GM12878 (cell line): ENCODE results near the gene VASH2. TPM values are rescaled to one million over a fixed set of nuclear protein-coding genes. Genes with fewer than 3 reads are reported as not detected.

Experiments used
- ATAC-seq: fragments of 200-7000 bp; cut with Tn5 transposase; 3 replicates; pipeline ENCODE4 v1.9.1; 2020; ENCODE audit warnings: mild to moderate bottlenecking, moderate library complexity
- BruUV-seq: library from RNA; stranded (reverse); fragments of 400-500 nt; replicated peaks from 2 replicates; lab custom pipeline; 2021; lab: Mats Ljungman, UMichigan
- CTCF ChIA-PET: fragments of 300-600 bp; sonication (Branson Sonifier 250); formaldehyde crosslinking; extraction: SDS; loops from one replicate; lab custom pipeline; 2021; ENCODE audit warnings: inconsistent platforms; lab: Yijun Ruan, JAX
- POLR2A ChIA-PET: fragments of 350-600 bp; formaldehyde crosslinking; extraction: SDS; loops from one replicate; lab custom pipeline; 2021; ENCODE audit warnings: inconsistent platforms; lab: Charles Lee
- RAD21 ChIA-PET: fragments of 300-600 bp; sonication (Branson Sonifier 250); formaldehyde crosslinking; loops from one replicate; lab custom pipeline; 2023; ENCODE audit warnings: antibody characterized with exemption; ENCODE audit not compliant: unreplicated experiment; lab: Charles Lee
- SMC1A ChIA-PET: fragments of 300-600 bp; sonication (Branson Sonifier 250); formaldehyde crosslinking; loops from one replicate; lab custom pipeline; 2023; ENCODE audit not compliant: unreplicated experiment, uncharacterized antibody; lab: Charles Lee
- DNase-seq: peaks from one replicate; pipeline ENCODE4 v3.0.0-alpha.2; 2011; ENCODE audit warnings: low read depth, low spot score
- FAIRE-seq: peaks from 3 replicates; lab custom pipeline; 2011; peaks lifted over from hg19 to GRCh38; lab: Jason Lieb, UNC
- H2AFZ ChIP-seq: 2 replicates; pipeline ENCODE4 v1.6.0; 2011; ENCODE audit warnings: low read depth, low read length, control low read depth; ENCODE audit not compliant: control insufficient read depth
- H3K27ac ChIP-seq: 2 replicates; pipeline ENCODE4 v1.5.1; 2011; ENCODE audit warnings: control low read depth; ENCODE audit not compliant: control insufficient read depth, insufficient read depth
- H3K27me3 ChIP-seq, 2 experiments: replicated peaks in 1 of 2; 2 replicates each; pipeline versions ENCODE4 v1.6.0 to v1.6.1; 2011; ENCODE audit warnings: low read length in 1 of 2; ENCODE audit not compliant: control insufficient read depth in 2 of 2, insufficient read depth in 2 of 2
- H3K36me3 ChIP-seq, 2 experiments: 2 replicates each; pipeline ENCODE4 v1.5.1; 2011; ENCODE audit warnings: low read length in 1 of 2; ENCODE audit not compliant: control insufficient read depth in 2 of 2, insufficient read depth in 2 of 2
- H3K4me1 ChIP-seq: 2 replicates; pipeline ENCODE4 v1.6.1; 2011; ENCODE audit warnings: mild to moderate bottlenecking, low read length, moderate library complexity, mixed read lengths; ENCODE audit not compliant: control insufficient read depth, insufficient read depth
- H3K4me2 ChIP-seq: 2 replicates; pipeline ENCODE4 v1.6.0; 2011; ENCODE audit warnings: control low read depth; ENCODE audit not compliant: control insufficient read depth, insufficient read depth
- H3K4me3 ChIP-seq: fragments of 200-600 bp; sonication (generic); 2 replicates; pipeline ENCODE4 v1.5.1; 2016
- H3K79me2 ChIP-seq: 2 replicates; pipeline ENCODE4 v1.6.0; 2011; ENCODE audit warnings: low read length; ENCODE audit not compliant: control insufficient read depth, insufficient read depth
- H3K9ac ChIP-seq: 2 replicates; pipeline ENCODE4 v1.8.0; 2011; ENCODE audit warnings: low read length, control low read depth, mixed read lengths; ENCODE audit not compliant: control insufficient read depth, insufficient read depth
- H3K9me3 ChIP-seq: replicated peaks from 3 replicates; pipeline ENCODE4 v1.5.1; 2011; ENCODE audit warnings: mild to moderate bottlenecking, low read length; ENCODE audit not compliant: control insufficient read depth, insufficient read depth
- H4K20me1 ChIP-seq: 2 replicates; pipeline ENCODE4 v1.6.0; 2011; ENCODE audit not compliant: control insufficient read depth, insufficient read depth
- EGR1 ChIP-seq, 2 experiments: IDR thresholded peaks; 1 replicate in 1 of 2; 2 replicates in 1 of 2; pipeline ENCODE4 v1.6.1; 2011 to 2012; ENCODE audit warnings: low read depth in 2 of 2, low read length in 2 of 2, borderline replicate concordance in 1 of 2, mild to moderate bottlenecking in 1 of 2, moderate library complexity in 1 of 2
- MTA2 ChIP-seq: fragments of 450-650 bp; IDR thresholded peaks from 2 replicates; pipeline ENCODE4 v1.6.1; 2016; ENCODE audit warnings: low read depth, mild to moderate bottlenecking, moderate library complexity
- MYC ChIP-seq: IDR thresholded peaks from 2 replicates; pipeline ENCODE4 v1.6.1; 2011; ENCODE audit warnings: mild to moderate bottlenecking, low read length, moderate library complexity, inconsistent platforms; ENCODE audit not compliant: insufficient read depth, insufficient replicate concordance, insufficient read length, severe bottlenecking
- NR2C1 ChIP-seq: fragments of 450-650 bp; IDR thresholded peaks from 2 replicates; pipeline ENCODE4 v1.6.1; 2017; ENCODE audit warnings: antibody characterized with exemption, mild to moderate bottlenecking, moderate library complexity
- WGBS: methylation state at CpG from one replicate; pipeline ENCODE4 v1.1.6; 2016; ENCODE audit warnings: low lambda C conversion rate; ENCODE audit not compliant: insufficient replicate concordance, insufficient coverage; ENCODE audit errors: missing lambda C conversion rate; 5-methylcytosine and 5-hydroxymethylcytosine counted together
- in situ Hi-C: fragments of 300-500 bp; cut with MboI; formaldehyde crosslinking; loops from 9 replicates; pipeline ENCODE4 v1.14.3; 2018; ENCODE audit warnings: mixed read lengths
- intact Hi-C: fragments of 100-400 bp; cut with micrococcal nuclease; formaldehyde crosslinking; loops from one replicate; pipeline ENCODE4 v1.14.2; 2022; ENCODE audit not compliant: unreplicated experiment
- polyA plus RNA-seq, 11 experiments: library from polyadenylated mRNA; depleted of rRNA in 4 of 11; unstranded in 6 of 11; stranded (reverse) in 5 of 11; fragments of >200 nt; fragmentation: Nextera tagmentation in 4 of 11; fragmentation: Illumina TruSeq in 1 of 11; extraction: Ambion mirVana in 4 of 11; extraction: Trizol in 1 of 11; gene quantifications; 1 replicate in 1 of 11; 2 replicates in 10 of 11; pipeline versions ENCODE4 v1.2.1 to v1.2.3, GENCODE V29; 2011 to 2016; ENCODE audit warnings: inconsistent platforms in 2 of 11, missing spikeins in 2 of 11, low read depth in 1 of 11
- total RNA-seq, 4 experiments: library from RNA; depleted of rRNA in 3 of 4; stranded (reverse); fragments of >200 nt in 3 of 4; fragmentation: Illumina TruSeq in 1 of 4; extraction: Trizol in 1 of 4; gene quantifications; 2 replicates each; pipeline versions ENCODE4 v1.2.1 to v1.2.3, GENCODE V29; 2013 to 2021
- TF ChIP-seq, protein P1 (sequence below): fragments of 150-350 bp; IDR thresholded peaks from 2 replicates; pipeline ENCODE4 v1.6.1; 2016; ENCODE audit warnings: low read depth, low read length
- TF ChIP-seq, protein P2 (sequence below): fragments of 450-650 bp; IDR thresholded peaks from 2 replicates; pipeline ENCODE4 v1.6.1; 2017; ENCODE audit warnings: mild to moderate bottlenecking
- TF ChIP-seq, protein P3 (sequence below): IDR thresholded peaks from 2 replicates; pipeline ENCODE4 v1.6.1; 2012; ENCODE audit warnings: low read depth, low read length, improper control_type of control experiment

Gene VASH2
- total and polyA plus RNA-seq, 10 of the 15 experiments (the other 5 are each of a cell fraction or from before 2014, with no cell fraction given), result 5.4 to 29.7 (median 21.7) TPM

DNA sequence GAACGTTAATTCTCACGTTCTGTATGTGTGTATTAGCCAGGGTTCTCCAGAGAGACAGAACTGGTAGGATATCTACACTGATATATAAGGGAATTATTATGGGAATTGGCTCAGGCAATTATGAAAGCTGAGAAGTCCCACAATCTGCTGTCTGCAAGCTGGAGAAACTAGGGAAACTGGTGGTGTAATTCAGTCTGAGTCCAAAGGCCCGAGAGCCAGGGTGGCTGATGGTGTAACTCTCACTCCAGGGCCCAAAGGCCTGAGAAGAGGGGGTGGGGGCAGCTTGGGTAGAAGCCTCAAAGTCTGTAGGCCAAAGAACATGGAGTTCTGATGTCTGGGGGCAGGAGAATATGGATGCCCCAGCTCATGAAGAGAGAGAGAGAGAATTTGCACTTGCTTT, 13.3 kb upstream of the VASH2 start (continued):
- TF ChIP-seq, protein P1, sequence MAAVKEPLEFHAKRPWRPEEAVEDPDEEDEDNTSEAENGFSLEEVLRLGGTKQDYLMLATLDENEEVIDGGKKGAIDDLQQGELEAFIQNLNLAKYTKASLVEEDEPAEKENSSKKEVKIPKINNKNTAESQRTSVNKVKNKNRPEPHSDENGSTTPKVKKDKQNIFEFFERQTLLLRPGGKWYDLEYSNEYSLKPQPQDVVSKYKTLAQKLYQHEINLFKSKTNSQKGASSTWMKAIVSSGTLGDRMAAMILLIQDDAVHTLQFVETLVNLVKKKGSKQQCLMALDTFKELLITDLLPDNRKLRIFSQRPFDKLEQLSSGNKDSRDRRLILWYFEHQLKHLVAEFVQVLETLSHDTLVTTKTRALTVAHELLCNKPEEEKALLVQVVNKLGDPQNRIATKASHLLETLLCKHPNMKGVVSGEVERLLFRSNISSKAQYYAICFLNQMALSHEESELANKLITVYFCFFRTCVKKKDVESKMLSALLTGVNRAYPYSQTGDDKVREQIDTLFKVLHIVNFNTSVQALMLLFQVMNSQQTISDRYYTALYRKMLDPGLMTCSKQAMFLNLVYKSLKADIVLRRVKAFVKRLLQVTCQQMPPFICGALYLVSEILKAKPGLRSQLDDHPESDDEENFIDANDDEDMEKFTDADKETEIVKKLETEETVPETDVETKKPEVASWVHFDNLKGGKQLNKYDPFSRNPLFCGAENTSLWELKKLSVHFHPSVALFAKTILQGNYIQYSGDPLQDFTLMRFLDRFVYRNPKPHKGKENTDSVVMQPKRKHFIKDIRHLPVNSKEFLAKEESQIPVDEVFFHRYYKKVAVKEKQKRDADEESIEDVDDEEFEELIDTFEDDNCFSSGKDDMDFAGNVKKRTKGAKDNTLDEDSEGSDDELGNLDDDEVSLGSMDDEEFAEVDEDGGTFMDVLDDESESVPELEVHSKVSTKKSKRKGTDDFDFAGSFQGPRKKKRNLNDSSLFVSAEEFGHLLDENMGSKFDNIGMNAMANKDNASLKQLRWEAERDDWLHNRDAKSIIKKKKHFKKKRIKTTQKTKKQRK, result no peak
- TF ChIP-seq, protein P2, sequence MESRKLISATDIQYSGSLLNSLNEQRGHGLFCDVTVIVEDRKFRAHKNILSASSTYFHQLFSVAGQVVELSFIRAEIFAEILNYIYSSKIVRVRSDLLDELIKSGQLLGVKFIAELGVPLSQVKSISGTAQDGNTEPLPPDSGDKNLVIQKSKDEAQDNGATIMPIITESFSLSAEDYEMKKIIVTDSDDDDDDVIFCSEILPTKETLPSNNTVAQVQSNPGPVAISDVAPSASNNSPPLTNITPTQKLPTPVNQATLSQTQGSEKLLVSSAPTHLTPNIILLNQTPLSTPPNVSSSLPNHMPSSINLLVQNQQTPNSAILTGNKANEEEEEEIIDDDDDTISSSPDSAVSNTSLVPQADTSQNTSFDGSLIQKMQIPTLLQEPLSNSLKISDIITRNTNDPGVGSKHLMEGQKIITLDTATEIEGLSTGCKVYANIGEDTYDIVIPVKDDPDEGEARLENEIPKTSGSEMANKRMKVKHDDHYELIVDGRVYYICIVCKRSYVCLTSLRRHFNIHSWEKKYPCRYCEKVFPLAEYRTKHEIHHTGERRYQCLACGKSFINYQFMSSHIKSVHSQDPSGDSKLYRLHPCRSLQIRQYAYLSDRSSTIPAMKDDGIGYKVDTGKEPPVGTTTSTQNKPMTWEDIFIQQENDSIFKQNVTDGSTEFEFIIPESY, result no peak
- TF ChIP-seq, all 136 proteins: peak for 0

DNA sequence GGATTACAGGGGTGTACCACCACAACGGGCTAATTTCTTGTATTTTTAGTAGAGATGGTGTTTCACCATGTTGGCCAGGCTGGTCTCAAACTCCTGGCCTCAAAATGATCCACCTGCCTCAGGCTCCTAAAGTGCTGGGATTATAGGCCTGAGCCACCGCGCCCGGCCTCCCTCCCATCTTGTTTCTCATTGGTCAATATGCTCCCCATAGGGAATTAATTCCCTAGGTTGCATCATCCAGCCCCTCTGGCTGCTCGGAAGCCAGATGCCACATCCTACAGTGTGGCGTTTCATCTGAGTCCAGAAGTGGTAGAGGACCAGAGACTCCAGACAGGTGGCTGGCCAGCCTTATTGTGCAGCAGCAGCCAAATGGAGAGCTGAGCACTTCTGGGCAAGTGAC, 11.5 kb upstream of the VASH2 start:
- H3K79me2 ChIP-seq, result no peaks in the 10 kb centered on the region
- DNase-seq (no peak), ATAC-seq (no peak), FAIRE-seq (no peak)
- no peak overlapping the region for H3K4me3 ChIP-seq
- peaks cover 8% of the 10 kb centered on the region for H3K4me1 ChIP-seq
- no peak overlapping the region for H3K27ac ChIP-seq
- in situ Hi-C loops, result no loop called here
- no peaks in the 10 kb centered on the region for H4K20me1 ChIP-seq
- BruUV-seq, result no TSS peak
- no peaks in the 10 kb centered on the region for H3K27me3 ChIP-seq
- intact Hi-C loops, result no loop called here
- no peak overlapping the region for H2AFZ ChIP-seq
- ChIA-PET CTCF (interaction anchor here (1.0 to 2.9 kb wide), 5 partner anchors 11 to 124 kb away, joined by 3 to 13 read pairs (median 6); partner anchors contain the start of gene VASH2), RAD21 (interaction anchor here (0.9 to 1.5 kb wide), 4 partner anchors 8 to 55 kb away, joined by 3 to 5 read pairs (median 4); no protein-coding TSS in a partner anchor), SMC1A (interaction anchor here (0.5 to 4.0 kb wide), 9 partner anchors 8 to 68 kb away, joined by 3 to 40 read pairs (median 7); partner anchors contain the start of gene VASH2), POLR2A (interaction anchor here (0.7 to 2.2 kb wide), 2 partner anchors 8 to 16 kb away, joined by 4 to 13 read pairs; no protein-coding TSS in a partner anchor)
- TF ChIP-seq MYC, result no peak
- no peak for TF ChIP-seq EGR1 (IDR thresholded peaks at IDR 0.05; ENCODE audit: borderline replicate concordance in 1 of 2, low read depth in 2 of 2, low read length in 2 of 2)
- TF ChIP-seq, protein P3, sequence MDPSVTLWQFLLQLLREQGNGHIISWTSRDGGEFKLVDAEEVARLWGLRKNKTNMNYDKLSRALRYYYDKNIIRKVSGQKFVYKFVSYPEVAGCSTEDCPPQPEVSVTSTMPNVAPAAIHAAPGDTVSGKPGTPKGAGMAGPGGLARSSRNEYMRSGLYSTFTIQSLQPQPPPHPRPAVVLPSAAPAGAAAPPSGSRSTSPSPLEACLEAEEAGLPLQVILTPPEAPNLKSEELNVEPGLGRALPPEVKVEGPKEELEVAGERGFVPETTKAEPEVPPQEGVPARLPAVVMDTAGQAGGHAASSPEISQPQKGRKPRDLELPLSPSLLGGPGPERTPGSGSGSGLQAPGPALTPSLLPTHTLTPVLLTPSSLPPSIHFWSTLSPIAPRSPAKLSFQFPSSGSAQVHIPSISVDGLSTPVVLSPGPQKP, result no peak
- no peak for TF ChIP-seq NR2C1
- no peak for TF ChIP-seq MTA2
- no peak overlapping the region for H3K4me2 ChIP-seq
- H3K9me3 ChIP-seq, result no peaks in the 10 kb centered on the region
- whole genome bisulfite sequencing, result 92% methylated on average over 6 of the region's 6 CpGs
- no peak overlapping the region for H3K9ac ChIP-seq
- no peaks in the 10 kb centered on the region for H3K36me3 ChIP-seq
